A673 (cell line): ENCODE data around the gene TTC1. TPM values are rescaled to one million over a fixed set of nuclear protein-coding genes. Genes with fewer than 3 reads are reported as not detected.

ENCODE experiments used
- BruUV-seq: library from RNA; stranded (reverse); fragments of 400-500 nt; replicated peaks from 2 replicates; lab custom pipeline; 2021; lab: Mats Ljungman, UMichigan
- CTCF ChIA-PET: fragments of 300-600 bp; sonication (Branson Sonifier 250); formaldehyde crosslinking; loops from one replicate; lab custom pipeline; 2022; ENCODE audit warnings: antibody characterized with exemption; lab: Charles Lee
- POLR2A ChIA-PET: fragments of 300-600 bp; sonication (Branson Sonifier 250); formaldehyde crosslinking; loops from one replicate; lab custom pipeline; 2022; ENCODE audit warnings: antibody characterized with exemption; ENCODE audit not compliant: low non-redundant PET; lab: Charles Lee
- DNase-seq: peaks from one replicate; pipeline ENCODE4 v3.0.0-alpha.2; 2015; ENCODE audit warnings: low spot score
- H3K27ac ChIP-seq: fragments of 200-600 bp; sonication (generic); 2 replicates; pipeline ENCODE4 v1.5.1; 2016; ENCODE audit warnings: mixed run types, low read depth, mild to moderate bottlenecking, mixed read lengths, antibody characterized with exemption, low read length; ENCODE audit not compliant: poor library complexity, severe bottlenecking
- H3K27me3 ChIP-seq: fragments of 200-600 bp; sonication (generic); replicated peaks from 2 replicates; pipeline ENCODE4 v1.6.1; 2017; ENCODE audit warnings: mixed run types, low read depth, mild to moderate bottlenecking, mixed read lengths, antibody characterized with exemption, low read length; ENCODE audit not compliant: insufficient read depth, poor library complexity
- H3K36me3 ChIP-seq: fragments of 200-600 bp; sonication (generic); 2 replicates; pipeline ENCODE4 v1.6.1; 2016; ENCODE audit warnings: mixed run types, mild to moderate bottlenecking, mixed read lengths, antibody characterized with exemption, low read length; ENCODE audit not compliant: insufficient read depth, poor library complexity, severe bottlenecking
- H3K4me1 ChIP-seq: fragments of 200-600 bp; sonication (generic); 2 replicates; pipeline ENCODE4 v1.6.1; 2017; ENCODE audit warnings: mixed run types, mild to moderate bottlenecking, mixed read lengths, antibody characterized with exemption, low read length; ENCODE audit not compliant: insufficient read depth, poor library complexity, severe bottlenecking
- H3K4me3 ChIP-seq: fragments of 200-600 bp; sonication (generic); 2 replicates; pipeline ENCODE4 v1.5.1; 2016; ENCODE audit warnings: low read depth, mixed run types, mild to moderate bottlenecking, mixed read lengths, low read length; ENCODE audit not compliant: poor library complexity, severe bottlenecking
- H3K9me3 ChIP-seq: fragments of 200-600 bp; sonication (generic); 2 replicates; pipeline ENCODE4 v1.6.1; 2016; ENCODE audit warnings: mixed run types, low read depth, mild to moderate bottlenecking, mixed read lengths, antibody characterized with exemption, low read length; ENCODE audit not compliant: poor library complexity, severe bottlenecking
- EZH2 ChIP-seq: fragments of 200-600 bp; sonication (generic); IDR thresholded peaks from 2 replicates; pipeline ENCODE4 v1.6.1; 2017; ENCODE audit warnings: borderline replicate concordance, low read depth, mild to moderate bottlenecking, mixed read lengths, antibody characterized with exemption, low read length; ENCODE audit not compliant: poor library complexity, severe bottlenecking
- intact Hi-C: fragments of 100-400 bp; cut with micrococcal nuclease; formaldehyde crosslinking; loops from one replicate; pipeline ENCODE4 v1.10.0; 2022; ENCODE audit not compliant: unreplicated experiment
- total RNA-seq: library from RNA; stranded (reverse); gene quantifications from 2 replicates; pipeline ENCODE4 v1.2.3, GENCODE V29; 2021
- TF ChIP-seq, protein P1 (sequence below): fragments of 300-800, 200-600 bp; sonication (generic); conservative IDR thresholded peaks from 2 replicates; pipeline ENCODE4 v1.5.1; 2017; ENCODE audit warnings: low read depth, mild to moderate bottlenecking, antibody characterized with exemption, low read length, moderate library complexity, mixed read lengths

The TTC1 gene
- total RNA-seq, 1 experiment from 2014 or later = 66.5 TPM

DNA sequence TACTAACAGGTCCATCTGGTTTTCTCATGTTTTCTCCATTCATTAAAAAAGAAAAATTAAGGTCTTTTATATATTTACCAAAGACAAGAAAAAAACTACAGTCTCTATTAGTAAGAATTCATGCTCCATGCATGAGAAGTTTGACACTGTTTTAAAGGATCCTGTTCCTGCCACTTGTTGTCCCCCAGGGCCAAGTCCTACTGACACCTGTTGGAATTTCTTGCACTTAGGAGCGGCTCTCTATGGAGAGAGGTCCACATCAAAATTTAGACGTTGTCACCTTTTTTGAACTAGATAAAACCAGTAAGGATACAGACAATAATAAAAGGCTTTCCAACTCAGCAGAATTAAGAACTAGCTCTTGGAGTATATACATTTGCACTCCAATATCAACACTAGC is 68.1 kb downstream of the TTC1 start:
- H3K27ac ChIP-seq = no peak overlapping the region
- no peaks in the 10 kb centered on the region for H3K36me3 ChIP-seq
- H3K4me3 ChIP-seq = no peak overlapping the region
- CTCF ChIA-PET = no interaction called here
- peaks cover 6% of the 10 kb centered on the region for H3K4me1 ChIP-seq
- TF ChIP-seq EZH2 = no peak
- TF ChIP-seq, protein P1, sequence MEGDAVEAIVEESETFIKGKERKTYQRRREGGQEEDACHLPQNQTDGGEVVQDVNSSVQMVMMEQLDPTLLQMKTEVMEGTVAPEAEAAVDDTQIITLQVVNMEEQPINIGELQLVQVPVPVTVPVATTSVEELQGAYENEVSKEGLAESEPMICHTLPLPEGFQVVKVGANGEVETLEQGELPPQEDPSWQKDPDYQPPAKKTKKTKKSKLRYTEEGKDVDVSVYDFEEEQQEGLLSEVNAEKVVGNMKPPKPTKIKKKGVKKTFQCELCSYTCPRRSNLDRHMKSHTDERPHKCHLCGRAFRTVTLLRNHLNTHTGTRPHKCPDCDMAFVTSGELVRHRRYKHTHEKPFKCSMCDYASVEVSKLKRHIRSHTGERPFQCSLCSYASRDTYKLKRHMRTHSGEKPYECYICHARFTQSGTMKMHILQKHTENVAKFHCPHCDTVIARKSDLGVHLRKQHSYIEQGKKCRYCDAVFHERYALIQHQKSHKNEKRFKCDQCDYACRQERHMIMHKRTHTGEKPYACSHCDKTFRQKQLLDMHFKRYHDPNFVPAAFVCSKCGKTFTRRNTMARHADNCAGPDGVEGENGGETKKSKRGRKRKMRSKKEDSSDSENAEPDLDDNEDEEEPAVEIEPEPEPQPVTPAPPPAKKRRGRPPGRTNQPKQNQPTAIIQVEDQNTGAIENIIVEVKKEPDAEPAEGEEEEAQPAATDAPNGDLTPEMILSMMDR = no peak
- intact Hi-C loops = no loop called here
- BruUV-seq = no TSS peak
- POLR2A ChIA-PET = no interaction called here
- H3K9me3 ChIP-seq = no peaks in the 10 kb centered on the region
- no peaks in the 10 kb centered on the region for H3K27me3 ChIP-seq
- no peak for DNase-seq

DNA sequence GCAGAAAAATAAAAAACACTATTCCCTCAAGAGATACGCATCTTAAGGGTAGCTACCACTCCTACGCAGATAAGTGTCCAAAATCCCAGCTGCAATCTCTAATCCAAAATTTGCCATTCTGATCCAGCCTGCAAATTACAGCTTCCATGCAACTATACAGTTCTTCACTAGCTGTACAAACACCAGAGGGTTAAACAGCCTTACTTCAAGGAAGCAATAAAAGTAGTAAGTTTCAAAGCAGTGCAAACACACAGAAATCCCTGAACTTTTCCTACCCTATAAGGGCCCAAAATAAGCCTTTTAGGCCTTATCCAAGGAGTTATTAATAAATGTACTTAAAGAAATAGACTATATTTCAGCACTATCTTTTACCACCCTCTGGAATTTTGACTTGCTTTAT is 70.8 kb downstream of the TTC1 start:
- ChIA-PET POLR2A (interaction anchor here (0.6 kb wide), 1 partner anchor 230 kb away, joined by 3 read pairs; no protein-coding TSS in a partner anchor), CTCF (interaction anchor here (0.7 to 2.2 kb wide), 3 partner anchors 118 to 265 kb away, joined by 3 to 11 read pairs (median 9); no protein-coding TSS in a partner anchor)
- Histone ChIP-seq H3K4me1 (peaks cover 15% of the 10 kb centered on the region), H3K27ac (no peak overlapping the region), H3K4me3 (no peak overlapping the region), H3K27me3 (no peaks in the 10 kb centered on the region), H3K9me3 (no peaks in the 10 kb centered on the region), H3K36me3 (no peaks in the 10 kb centered on the region)
- no peak for TF ChIP-seq EZH2
- TF ChIP-seq, protein P1 = no peak
- no peak for DNase-seq
- no TSS peak for BruUV-seq
- intact Hi-C loops = loop anchor here (1.0 to 5.0 kb wide), 2 partner anchors 266 to 313 kb away; no protein-coding TSS in a partner anchor

DNA sequence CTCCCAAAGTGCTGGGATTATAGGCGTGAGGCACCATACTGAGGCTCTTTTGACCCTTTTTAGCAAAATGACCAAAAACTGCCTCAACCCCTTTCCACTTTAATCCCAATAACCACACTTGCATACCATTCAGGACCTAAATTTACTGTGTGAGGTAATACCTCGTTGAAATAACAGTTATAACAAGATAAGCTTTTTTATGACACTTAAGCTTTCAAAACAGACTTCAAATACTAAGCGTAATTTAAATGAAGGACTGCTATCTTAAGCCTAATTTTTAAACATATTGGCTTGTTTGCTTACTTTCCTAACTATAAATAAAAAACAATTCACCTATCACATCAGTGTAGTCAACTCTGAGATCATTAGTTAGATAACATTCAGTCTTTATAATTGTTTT is 72.6 kb downstream of the TTC1 start:
- BruUV-seq = no TSS peak
- Histone ChIP-seq H3K36me3 (no peaks in the 10 kb centered on the region), H3K27ac (no peak overlapping the region), H3K4me3 (no peak overlapping the region), H3K27me3 (no peaks in the 10 kb centered on the region), H3K9me3 (no peaks in the 10 kb centered on the region), H3K4me1 (peaks cover 15% of the 10 kb centered on the region)
- POLR2A ChIA-PET = interaction anchor here (0.7 kb wide), 1 partner anchor 12 kb away, joined by 6 read pairs; no protein-coding TSS in a partner anchor
- intact Hi-C loops = loop anchor here (5.0 kb wide), 1 partner anchor 311 kb away; no protein-coding TSS in a partner anchor
- CTCF ChIA-PET = interaction anchor here (0.5 to 2.2 kb wide), 5 partner anchors 94 to 310 kb away, joined by 3 to 11 read pairs (median 6); no protein-coding TSS in a partner anchor
- TF ChIP-seq, protein P1 = no peak
- TF ChIP-seq EZH2 = no peak
- no peak for DNase-seq
